ENCODE results near the gene SUGCT. TPM values are rescaled to one million over a fixed set of nuclear protein-coding genes. Genes with fewer than 3 reads are reported as not detected.

Gene SUGCT
- polyA plus RNA-seq, 1 donor, result 1.3 TPM

- no peak for DNase-seq
Measured at GRCh38 chr7:40535678-40536077, 400.9 kb downstream of the SUGCT start.

- no peak for DNase-seq
Measured at GRCh38 chr7:40536421-40536820, 401.6 kb downstream of the SUGCT start.

- no peak for DNase-seq
Measured at GRCh38 chr7:40538281-40538680, 403.5 kb downstream of the SUGCT start.

- no peak for DNase-seq
Measured at GRCh38 chr7:40541336-40541735, 406.5 kb downstream of the SUGCT start.

GRCh38 chr7:40542982-40543741 is 408.4 kb downstream of the SUGCT start:
- DNase-seq, result no peak

- DNase-seq, result no peak
Measured at GRCh38 chr7:40544221-40544723, 409.5 kb downstream of the SUGCT start.

GRCh38 chr7:40544871-40545303 is 410.1 kb downstream of the SUGCT start:
- DNase-seq, result no peak

GRCh38 chr7:40545739-40546138 is 410.9 kb downstream of the SUGCT start:
- DNase-seq, result no peak

- no peak for DNase-seq
Measured at GRCh38 chr7:40546616-40547501, 412.1 kb downstream of the SUGCT start.

GRCh38 chr7:40549372-40550039 is 414.7 kb downstream of the SUGCT start:
- no peak for DNase-seq

- DNase-seq, result no peak
Measured at GRCh38 chr7:40551685-40552576, 417.1 kb downstream of the SUGCT start.

- no peak for DNase-seq
Measured at GRCh38 chr7:40560672-40561071, 425.9 kb downstream of the SUGCT start.

GRCh38 chr7:40566879-40567278 is 432.1 kb downstream of the SUGCT start:
- no peak for DNase-seq

- DNase-seq, result no peak
Measured at GRCh38 chr7:40569326-40569725, 434.5 kb downstream of the SUGCT start.

GRCh38 chr7:40570223-40570622 is 435.4 kb downstream of the SUGCT start:
- DNase-seq, result no peak

GRCh38 chr7:40571796-40572195 is 437.0 kb downstream of the SUGCT start:
- no peak for DNase-seq

GRCh38 chr7:40572810-40573465 is 438.1 kb downstream of the SUGCT start:
- DNase-seq, result no peak

- DNase-seq, result no peak
Measured at GRCh38 chr7:40579401-40579800, 444.6 kb downstream of the SUGCT start.

- DNase-seq, result no peak
Measured at GRCh38 chr7:40580776-40581175, 446.0 kb downstream of the SUGCT start.

- DNase-seq, result no peak
Measured at GRCh38 chr7:40582539-40582938, 447.7 kb downstream of the SUGCT start.

Measured in hindlimb muscle (tissue), 1 donor.